Measurements from ENCODE around the gene SOX30. TPM values are rescaled to one million over a fixed set of nuclear protein-coding genes. Genes with fewer than 3 reads are reported as not detected.
"Not testable (repeated sequence)": the region's sequence is repeated elsewhere in the genome, so short reads cannot be mapped to it uniquely, and the experiment has no call there.

The SOX30 gene
- total RNA-seq, 1 donor from 2014 or later, result 0.17 TPM

DNA sequence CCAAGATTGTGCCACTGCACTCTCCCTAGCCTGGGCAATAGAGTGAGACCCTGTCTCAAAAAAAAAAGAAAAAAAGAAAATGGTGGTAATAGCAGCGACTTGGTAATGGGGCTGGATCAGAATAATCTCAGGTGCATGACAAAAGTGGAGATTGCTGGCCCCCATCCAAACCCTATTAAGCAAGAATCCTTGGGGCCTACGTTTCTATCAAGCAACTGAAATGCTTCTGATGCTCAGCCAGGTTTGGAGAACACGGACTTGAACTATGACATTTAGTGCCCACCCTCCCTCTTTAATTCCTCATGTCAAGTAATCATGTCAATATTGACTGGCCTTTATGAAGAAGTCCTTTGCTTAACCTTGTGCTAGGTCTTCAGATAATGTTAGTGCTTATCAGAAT is 25.7 kb upstream of the SOX30 start:
- H3K36me3 Mint-ChIP-seq, result no peaks in the 10 kb centered on the region
- no peaks in the 10 kb centered on the region for H3K4me1 Mint-ChIP-seq
- no peak overlapping the region for H3K4me3 ChIP-seq
- TF ChIP-seq CTCF (IDR thresholded peaks at IDR 0.05) (no peak), EZH2 (IDR thresholded peaks at IDR 0.05) (no peak), EZH2phosphoT487 (IDR thresholded peaks at IDR 0.05) (no peak)
- no peaks in the 10 kb centered on the region for H3K4me1 ChIP-seq
- no peak for DNase-seq (ENCODE audit: low spot score)
- H3K27me3 ChIP-seq, result no peaks in the 10 kb centered on the region
- peaks cover 5% of the 10 kb centered on the region for H3K27me3 Mint-ChIP-seq (ENCODE audit: insufficient read depth, low read depth)
- no peaks in the 10 kb centered on the region for H4K20me1 ChIP-seq (ENCODE audit: low read depth)
- H3K36me3 ChIP-seq, result no peaks in the 10 kb centered on the region
- H3F3A ChIP-seq (ENCODE audit: low read depth), result no peaks in the 10 kb centered on the region
- no peaks in the 10 kb centered on the region for H3K9me3 Mint-ChIP-seq
- no peak overlapping the region for H3K4me3 Mint-ChIP-seq
- no peak overlapping the region for H3K9ac ChIP-seq
- H3K4me2 ChIP-seq, result no peak overlapping the region
- H3K27ac Mint-ChIP-seq, result no peak overlapping the region
- H3K9me3 ChIP-seq (ENCODE audit: low read depth), result no peaks in the 10 kb centered on the region
- no peaks in the 10 kb centered on the region for H3K79me2 ChIP-seq (ENCODE audit: low read depth)
- no peak overlapping the region for H3K27ac ChIP-seq
- H2AFZ ChIP-seq (replicated peaks), result no peak overlapping the region

- H3K4me3 ChIP-seq, H3K36me3 Mint-ChIP-seq: not testable (repeated sequence)
These were observed 22.1 kb upstream of the SOX30 start for GRCh38 chr5:157674351-157674750.

DNA sequence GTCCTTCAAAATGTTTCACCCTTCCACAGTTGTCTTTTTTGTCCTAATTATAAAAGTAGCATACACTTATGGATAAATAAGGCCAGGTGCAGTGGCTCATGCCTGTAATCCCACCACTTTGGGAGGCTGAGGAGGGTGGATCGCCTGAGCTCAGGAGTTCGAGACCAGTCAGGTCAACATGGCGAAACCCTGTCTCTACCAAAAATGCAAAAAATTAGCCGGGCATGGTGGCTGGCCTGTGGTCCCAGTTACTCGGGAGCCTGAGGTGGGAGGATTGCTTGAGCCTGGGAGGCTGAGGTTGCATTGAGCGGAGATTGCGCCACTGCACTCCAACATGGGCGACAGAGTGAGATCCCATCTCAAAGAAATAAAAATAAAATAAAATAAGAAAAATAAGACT is 20.7 kb upstream of the SOX30 start:
- no peak overlapping the region for H3K4me3 Mint-ChIP-seq
- no peak for DNase-seq (ENCODE audit: low spot score)

More at GRCh38 chr5:157674351-157674750, 22.1 kb upstream of the SOX30 start:
- not testable (repeated sequence) for H3K4me2 ChIP-seq; H3K4me3 Mint-ChIP-seq; H3K4me1 Mint-ChIP-seq; H4K20me1 ChIP-seq (ENCODE audit: low read depth); H2AFZ ChIP-seq (replicated peaks); H3K27ac Mint-ChIP-seq; H3K27me3 ChIP-seq; H3K27me3 Mint-ChIP-seq (ENCODE audit: insufficient read depth, low read depth); H3F3A ChIP-seq (ENCODE audit: low read depth); H3K79me2 ChIP-seq (ENCODE audit: low read depth); H3K27ac ChIP-seq; H3K9ac ChIP-seq; H3K4me1 ChIP-seq; H3K9me3 ChIP-seq (ENCODE audit: low read depth); H3K36me3 ChIP-seq; DNase-seq (ENCODE audit: low spot score)
- H3K9me3 Mint-ChIP-seq, result peaks cover 14% of the 10 kb centered on the region

More for the DNA sequence above, 20.7 kb upstream of the SOX30 start:
- Mint-ChIP-seq H3K9me3 (peaks cover 14% of the 10 kb centered on the region), H3K4me1 (peaks cover 9% of the 10 kb centered on the region), H3K36me3 (peaks cover 5% of the 10 kb centered on the region), H3K27ac (no peak overlapping the region), H3K27me3 (ENCODE audit: insufficient read depth, low read depth) (peaks cover 2% of the 10 kb centered on the region)
- TF ChIP-seq CTCF (IDR thresholded peaks at IDR 0.05) (no peak), EZH2 (IDR thresholded peaks at IDR 0.05) (no peak), EZH2phosphoT487 (IDR thresholded peaks at IDR 0.05) (no peak)
- Histone ChIP-seq H3K4me1 (no peaks in the 10 kb centered on the region), H4K20me1 (ENCODE audit: low read depth) (no peaks in the 10 kb centered on the region), H3K4me3 (no peak overlapping the region), H3K9me3 (ENCODE audit: low read depth) (no peaks in the 10 kb centered on the region), H3K4me2 (no peak overlapping the region), H3K27me3 (no peaks in the 10 kb centered on the region), H3K79me2 (ENCODE audit: low read depth) (no peaks in the 10 kb centered on the region), H2AFZ (replicated peaks) (no peak overlapping the region), H3K27ac (no peak overlapping the region), H3K9ac (no peak overlapping the region), H3F3A (ENCODE audit: low read depth) (no peaks in the 10 kb centered on the region), H3K36me3 (no peaks in the 10 kb centered on the region)
